Activated CD8-positive, alpha-beta T cell treated with anti-CD3 and anti-CD28 coated beads for 36 hours (primary cell): Measurements from ENCODE around the gene CAMK2G. TPM values are rescaled to one million over a fixed set of nuclear protein-coding genes. Genes with fewer than 3 reads are reported as not detected.

Experiments used
- ATAC-seq: fragments of 200-7000 bp; cut with Tn5 transposase; one replicate; pipeline ENCODE4 v1.10.0; 2021; ENCODE audit warnings: mild to moderate bottlenecking, moderate library complexity
- CTCF ChIA-PET: fragments of 350-600 bp; sonication (Branson Sonifier 250); formaldehyde crosslinking; loops from one replicate; lab custom pipeline; 2021; ENCODE audit warnings: antibody characterized with exemption; lab: Charles Lee
- POLR2A ChIA-PET: fragments of 350-600 bp; sonication (Branson Sonifier 250); formaldehyde crosslinking; loops from one replicate; lab custom pipeline; 2021; ENCODE audit warnings: antibody characterized with exemption; lab: Charles Lee
- DNase-seq: peaks from one replicate; pipeline ENCODE4 v3.0.0-alpha.2; 2020
- H3K27ac Mint-ChIP-seq: one replicate; pipeline ENCODE4 v1.8.0; 2021; ENCODE audit warnings: mild to moderate bottlenecking, mixed read lengths
- H3K27me3 Mint-ChIP-seq: one replicate; pipeline ENCODE4 v1.8.0; 2021; ENCODE audit warnings: mixed read lengths
- H3K36me3 Mint-ChIP-seq: one replicate; pipeline ENCODE4 v1.8.0; 2021; ENCODE audit warnings: low read depth, mixed read lengths
- H3K4me1 Mint-ChIP-seq: one replicate; pipeline ENCODE4 v1.8.0; 2021; ENCODE audit warnings: low read depth, mixed read lengths
- H3K4me3 Mint-ChIP-seq: one replicate; pipeline ENCODE4 v1.8.0; 2021; ENCODE audit warnings: mild to moderate bottlenecking, moderate library complexity, mixed read lengths
- H3K9me3 Mint-ChIP-seq: one replicate; pipeline ENCODE4 v1.8.0; 2021; ENCODE audit warnings: mixed read lengths
- intact Hi-C: fragments of 100-400 bp; cut with micrococcal nuclease; formaldehyde crosslinking; loops from one replicate; pipeline ENCODE4 v1.10.0; 2022
- total RNA-seq, 2 experiments: library from RNA; stranded (reverse); gene quantifications; one replicate each; pipeline ENCODE4 v1.2.3, GENCODE V29; 2021
- TF ChIP-seq, protein P1 (sequence below): fragments of 200-600 bp; IDR thresholded peaks from one replicate; pipeline ENCODE4 v1.8.0; 2022; ENCODE audit warnings: antibody characterized with exemption, mild to moderate bottlenecking

The CAMK2G gene
- total RNA-seq, 2 experiments from 2014 or later = 17.8 to 18.5 TPM

DNA sequence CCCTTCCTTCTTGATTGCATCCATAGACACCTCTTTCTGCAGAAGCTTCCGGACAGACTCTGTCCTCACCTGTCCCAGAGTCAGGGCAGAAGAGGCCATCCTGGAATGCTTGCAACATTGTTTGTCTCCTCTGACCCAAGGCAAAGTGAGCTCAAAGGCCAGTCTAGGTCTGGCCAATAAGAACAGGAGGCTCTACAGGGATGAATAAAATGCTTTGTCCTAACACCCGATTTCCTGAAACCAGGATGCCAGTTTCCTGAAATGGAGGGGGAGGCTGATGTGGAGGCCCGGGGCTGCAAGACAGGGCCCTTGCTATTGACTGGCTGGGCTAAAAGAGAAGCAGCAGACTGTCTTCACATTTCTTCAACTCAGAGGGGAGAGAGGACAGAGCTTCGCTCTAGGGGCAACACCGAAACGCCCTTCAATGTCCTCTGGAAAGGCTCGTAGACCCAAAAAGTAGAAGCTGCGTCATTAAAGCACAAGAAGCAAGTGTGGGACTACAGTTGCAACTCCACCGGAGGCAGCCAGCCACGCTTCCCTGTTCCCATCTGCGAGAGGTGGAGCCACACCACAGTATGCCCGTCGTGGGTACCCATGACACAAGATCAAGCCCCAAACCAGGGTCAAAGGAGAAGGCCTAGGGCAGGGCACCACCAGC lies 33.8 kb downstream of the CAMK2G start:
- H3K4me1 Mint-ChIP-seq = no peaks in the 10 kb centered on the region
- H3K27ac Mint-ChIP-seq = no peak overlapping the region
- TF ChIP-seq, protein P1, sequence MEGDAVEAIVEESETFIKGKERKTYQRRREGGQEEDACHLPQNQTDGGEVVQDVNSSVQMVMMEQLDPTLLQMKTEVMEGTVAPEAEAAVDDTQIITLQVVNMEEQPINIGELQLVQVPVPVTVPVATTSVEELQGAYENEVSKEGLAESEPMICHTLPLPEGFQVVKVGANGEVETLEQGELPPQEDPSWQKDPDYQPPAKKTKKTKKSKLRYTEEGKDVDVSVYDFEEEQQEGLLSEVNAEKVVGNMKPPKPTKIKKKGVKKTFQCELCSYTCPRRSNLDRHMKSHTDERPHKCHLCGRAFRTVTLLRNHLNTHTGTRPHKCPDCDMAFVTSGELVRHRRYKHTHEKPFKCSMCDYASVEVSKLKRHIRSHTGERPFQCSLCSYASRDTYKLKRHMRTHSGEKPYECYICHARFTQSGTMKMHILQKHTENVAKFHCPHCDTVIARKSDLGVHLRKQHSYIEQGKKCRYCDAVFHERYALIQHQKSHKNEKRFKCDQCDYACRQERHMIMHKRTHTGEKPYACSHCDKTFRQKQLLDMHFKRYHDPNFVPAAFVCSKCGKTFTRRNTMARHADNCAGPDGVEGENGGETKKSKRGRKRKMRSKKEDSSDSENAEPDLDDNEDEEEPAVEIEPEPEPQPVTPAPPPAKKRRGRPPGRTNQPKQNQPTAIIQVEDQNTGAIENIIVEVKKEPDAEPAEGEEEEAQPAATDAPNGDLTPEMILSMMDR = no peak
- H3K9me3 Mint-ChIP-seq = no peaks in the 10 kb centered on the region
- peaks cover 7% of the 10 kb centered on the region for H3K36me3 Mint-ChIP-seq
- ChIA-PET CTCF (interaction anchor here (0.8 to 4.6 kb wide), 3 partner anchors 9 to 46 kb away, joined by 3 to 13 read pairs (median 8); no protein-coding TSS in a partner anchor), POLR2A (interaction anchor here (0.8 to 1.1 kb wide), 2 partner anchors 8 to 13 kb away, joined by 3 read pairs; no protein-coding TSS in a partner anchor)
- intact Hi-C loops = no loop called here
- ATAC-seq (no peak), DNase-seq (no peak)
- H3K27me3 Mint-ChIP-seq = no peaks in the 10 kb centered on the region
- H3K4me3 Mint-ChIP-seq = no peak overlapping the region

DNA sequence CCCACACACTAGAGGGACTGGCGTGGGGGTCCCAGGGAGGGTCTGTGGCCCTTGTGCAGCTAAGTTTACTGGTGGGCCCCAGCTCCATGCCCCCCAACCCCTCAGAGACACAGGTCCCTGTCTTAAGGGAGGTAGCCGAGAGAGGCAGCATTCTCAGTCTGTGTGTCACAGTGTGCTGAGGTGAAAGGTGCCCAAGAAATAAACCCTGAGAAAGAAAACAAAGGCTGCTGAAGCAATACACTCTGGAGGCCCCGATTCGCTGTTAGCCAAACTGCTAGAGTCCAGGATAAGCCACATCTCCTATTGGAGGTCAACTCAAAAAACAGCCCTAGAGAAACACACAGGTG lies 34.3 kb downstream of the CAMK2G start:
- H3K27me3 Mint-ChIP-seq = no peaks in the 10 kb centered on the region
- TF ChIP-seq, protein P1 = no peak
- ChIA-PET POLR2A (interaction anchor here (0.8 to 1.1 kb wide), 2 partner anchors 9 to 12 kb away, joined by 3 read pairs; no protein-coding TSS in a partner anchor), CTCF (interaction anchor here (1.5 to 4.6 kb wide), 3 partner anchors 10 to 46 kb away, joined by 8 to 13 read pairs (median 8); no protein-coding TSS in a partner anchor)
- no peak overlapping the region for H3K4me3 Mint-ChIP-seq
- H3K9me3 Mint-ChIP-seq = no peaks in the 10 kb centered on the region
- DNase-seq = no peak
- no peak overlapping the region for H3K27ac Mint-ChIP-seq
- H3K36me3 Mint-ChIP-seq = peaks cover 9% of the 10 kb centered on the region
- ATAC-seq = no peak
- intact Hi-C loops = no loop called here
- no peaks in the 10 kb centered on the region for H3K4me1 Mint-ChIP-seq

DNA sequence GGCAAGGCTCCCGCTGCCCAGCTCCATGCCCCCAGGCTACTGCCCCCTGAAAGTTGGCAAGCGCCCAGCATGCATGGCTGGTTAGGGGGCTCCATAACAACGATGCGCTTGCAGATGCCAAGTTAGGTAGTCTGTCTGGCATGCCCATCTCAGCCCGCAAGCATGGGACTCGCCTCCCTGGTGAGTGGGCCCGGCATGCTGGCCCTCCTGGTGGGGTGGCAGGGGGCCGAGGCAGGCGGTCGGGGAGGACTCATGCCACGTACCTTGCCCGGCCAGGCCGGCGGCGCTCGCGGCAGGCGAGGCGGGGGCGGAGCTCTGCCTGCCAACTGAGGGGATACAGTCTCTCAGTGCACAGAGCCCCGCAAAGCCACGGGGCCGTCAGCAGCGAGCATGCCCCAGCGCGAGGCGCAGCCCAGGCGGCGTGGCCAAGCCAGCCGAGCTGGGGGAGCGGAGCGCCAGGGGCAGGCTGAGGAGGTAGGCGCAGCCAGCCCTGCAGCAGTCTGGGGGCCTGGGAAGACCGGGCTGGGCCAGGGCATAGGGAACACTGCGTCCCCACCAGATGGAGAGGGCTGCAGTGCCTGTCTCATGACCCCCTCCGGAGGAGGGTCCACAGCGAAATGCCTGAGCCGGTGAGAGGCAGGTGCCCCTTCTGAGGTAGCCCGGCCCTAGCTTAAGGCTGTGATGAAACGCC lies 34.9 kb downstream of the CAMK2G start:
- H3K4me1 Mint-ChIP-seq = no peaks in the 10 kb centered on the region
- no peaks in the 10 kb centered on the region for H3K9me3 Mint-ChIP-seq
- DNase-seq (no peak), ATAC-seq (no peak)
- peaks cover 11% of the 10 kb centered on the region for H3K36me3 Mint-ChIP-seq
- no peak overlapping the region for H3K4me3 Mint-ChIP-seq
- intact Hi-C loops = no loop called here
- ChIA-PET POLR2A (interaction anchor here (0.8 to 1.1 kb wide), 2 partner anchors 9 to 12 kb away, joined by 3 read pairs; no protein-coding TSS in a partner anchor), CTCF (interaction anchor here (1.5 to 4.6 kb wide), 3 partner anchors 10 to 47 kb away, joined by 8 to 13 read pairs (median 8); no protein-coding TSS in a partner anchor)
- H3K27me3 Mint-ChIP-seq = no peaks in the 10 kb centered on the region
- TF ChIP-seq, protein P1 = no peak
- H3K27ac Mint-ChIP-seq = no peak overlapping the region

DNA sequence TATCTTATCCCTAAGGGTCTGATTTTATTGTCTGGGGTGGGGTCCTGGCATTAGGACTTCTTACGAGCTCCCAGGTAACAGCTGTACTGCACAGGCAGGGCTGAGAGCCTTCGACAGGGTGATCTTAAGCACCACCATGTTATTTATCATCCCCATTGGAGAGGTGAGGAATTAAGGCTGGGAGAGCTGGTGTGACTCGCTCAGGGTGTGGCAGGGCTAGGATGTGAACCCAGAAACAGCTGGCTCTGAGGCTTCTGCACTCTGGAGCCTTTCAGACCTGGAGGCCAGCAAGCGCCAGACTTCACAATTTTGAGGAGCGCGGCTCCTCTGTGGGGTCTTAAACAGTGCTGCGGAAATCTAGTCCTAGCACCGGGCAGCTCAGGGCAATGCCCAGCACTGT lies 35.5 kb downstream of the CAMK2G start:
- intact Hi-C loops = no loop called here
- peaks cover 11% of the 10 kb centered on the region for H3K36me3 Mint-ChIP-seq
- CTCF ChIA-PET = interaction anchor here (1.1 to 4.6 kb wide), 5 partner anchors 9 to 47 kb away, joined by 3 to 13 read pairs (median 8); no protein-coding TSS in a partner anchor
- no peaks in the 10 kb centered on the region for H3K27me3 Mint-ChIP-seq
- H3K4me1 Mint-ChIP-seq = no peaks in the 10 kb centered on the region
- no peak overlapping the region for H3K27ac Mint-ChIP-seq
- no peak overlapping the region for H3K4me3 Mint-ChIP-seq
- ATAC-seq = no peak
- TF ChIP-seq, protein P1 = no peak
- no peak for DNase-seq
- POLR2A ChIA-PET = no interaction called here
- no peaks in the 10 kb centered on the region for H3K9me3 Mint-ChIP-seq
